Measurements from ENCODE around the gene UCHL3. TPM values are rescaled to one million over a fixed set of nuclear protein-coding genes. Genes with fewer than 3 reads are reported as not detected.

UCHL3 gene
- polyA plus RNA-seq, 1 donor from 2014 or later, result 47.1 TPM

DNA sequence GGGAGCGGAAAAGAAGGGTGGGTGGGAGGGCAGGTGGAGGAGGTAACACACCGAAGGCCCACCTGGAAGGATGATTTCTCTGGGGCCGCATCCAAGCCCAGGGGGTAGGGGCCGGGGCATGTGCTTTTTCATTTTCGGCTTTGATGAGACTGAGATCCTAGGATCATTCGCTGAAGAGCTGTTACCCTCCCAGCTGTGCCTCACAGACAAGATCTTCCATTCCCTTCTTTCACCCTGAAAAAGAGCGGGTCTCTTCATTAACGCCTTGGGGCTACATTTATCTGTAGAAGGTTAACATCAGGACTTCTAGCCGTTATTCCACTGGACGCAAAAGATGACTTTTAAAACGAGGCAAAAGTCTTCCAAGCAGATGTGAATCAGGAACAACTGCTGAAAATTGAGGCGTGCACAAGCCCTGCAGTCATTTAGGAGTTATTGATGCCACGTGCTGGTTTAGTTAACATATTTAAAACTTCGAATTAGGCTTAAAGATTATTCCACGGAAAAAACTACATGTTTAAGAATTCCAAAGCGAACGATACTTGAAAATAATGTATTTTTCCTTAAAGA is 87.7 kb downstream of the UCHL3 start:
- Histone ChIP-seq H3K4me2 (ENCODE audit: low read length) (no peak overlapping the region), H4K20me1 (ENCODE audit: insufficient read depth) (no peaks in the 10 kb centered on the region), H3K27ac (ENCODE audit: low read length) (no peak overlapping the region), H3K27me3 (ENCODE audit: insufficient read depth, low read depth, low read length) (peaks cover 43% of the 10 kb centered on the region), H3K79me2 (replicated peaks; ENCODE audit: insufficient read depth, low read length) (no peaks in the 10 kb centered on the region), H3K4me3 (ENCODE audit: low read length) (peak overlapping the region; percentile 66), H3K9me3 (ENCODE audit: low read length) (no peaks in the 10 kb centered on the region), H3K9ac (ENCODE audit: low read length) (no peak overlapping the region), H3K9me2 (ENCODE audit: insufficient read depth, low read length) (no peaks in the 10 kb centered on the region), H3F3A (ENCODE audit: insufficient read depth, low read length, poor library complexity, severe bottlenecking) (no peaks in the 10 kb centered on the region), H3K36me3 (ENCODE audit: insufficient read depth, low read length) (no peaks in the 10 kb centered on the region), H2AFZ (ENCODE audit: low read depth, low read length) (no peak overlapping the region)
- TF ChIP-seq MXI1 (conservative IDR thresholded peaks at IDR 0.05; ENCODE audit: poor library complexity, severe bottlenecking) (no peak), EP300 (conservative IDR thresholded peaks at IDR 0.05; ENCODE audit: poor library complexity, severe bottlenecking) (no peak), SMC3 (conservative IDR thresholded peaks at IDR 0.05; ENCODE audit: poor library complexity) (no peak), EZH2 (IDR thresholded peaks at IDR 0.05; ENCODE audit: borderline replicate concordance, insufficient read depth, low read length, poor library complexity, severe bottlenecking) (no peak), POLR2AphosphoS5 (IDR thresholded peaks at IDR 0.05) (no peak), TAF1 (IDR thresholded peaks at IDR 0.05; ENCODE audit: low read depth) (no peak), REST (IDR thresholded peaks at IDR 0.05; ENCODE audit: borderline replicate concordance) (no peak), RAD21 (conservative IDR thresholded peaks at IDR 0.05) (no peak)
- TF ChIP-seq, protein P1, sequence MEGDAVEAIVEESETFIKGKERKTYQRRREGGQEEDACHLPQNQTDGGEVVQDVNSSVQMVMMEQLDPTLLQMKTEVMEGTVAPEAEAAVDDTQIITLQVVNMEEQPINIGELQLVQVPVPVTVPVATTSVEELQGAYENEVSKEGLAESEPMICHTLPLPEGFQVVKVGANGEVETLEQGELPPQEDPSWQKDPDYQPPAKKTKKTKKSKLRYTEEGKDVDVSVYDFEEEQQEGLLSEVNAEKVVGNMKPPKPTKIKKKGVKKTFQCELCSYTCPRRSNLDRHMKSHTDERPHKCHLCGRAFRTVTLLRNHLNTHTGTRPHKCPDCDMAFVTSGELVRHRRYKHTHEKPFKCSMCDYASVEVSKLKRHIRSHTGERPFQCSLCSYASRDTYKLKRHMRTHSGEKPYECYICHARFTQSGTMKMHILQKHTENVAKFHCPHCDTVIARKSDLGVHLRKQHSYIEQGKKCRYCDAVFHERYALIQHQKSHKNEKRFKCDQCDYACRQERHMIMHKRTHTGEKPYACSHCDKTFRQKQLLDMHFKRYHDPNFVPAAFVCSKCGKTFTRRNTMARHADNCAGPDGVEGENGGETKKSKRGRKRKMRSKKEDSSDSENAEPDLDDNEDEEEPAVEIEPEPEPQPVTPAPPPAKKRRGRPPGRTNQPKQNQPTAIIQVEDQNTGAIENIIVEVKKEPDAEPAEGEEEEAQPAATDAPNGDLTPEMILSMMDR (IDR thresholded peaks at IDR 0.05; ENCODE audit: poor library complexity, severe bottlenecking), result no peak

DNA sequence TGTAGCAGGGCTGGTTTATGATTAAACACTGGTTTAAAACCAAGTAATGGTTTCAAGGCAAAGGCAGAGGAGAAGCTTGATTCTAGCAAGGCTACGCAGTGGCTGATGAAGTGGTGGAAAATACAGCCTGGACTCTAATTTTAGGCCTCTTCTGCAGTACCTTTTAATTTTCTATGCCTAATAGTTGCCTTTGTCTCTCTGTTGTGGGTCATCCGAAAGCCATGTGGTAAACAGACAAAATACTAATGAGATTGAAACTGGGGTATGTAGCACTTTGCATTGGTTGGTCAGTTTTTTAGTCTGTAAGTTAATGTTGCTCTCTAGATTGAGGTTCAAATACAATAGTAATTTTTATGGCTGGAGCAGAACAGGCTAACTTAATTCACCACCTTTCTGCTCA is 89.9 kb downstream of the UCHL3 start:
- H3K9me2 ChIP-seq (ENCODE audit: insufficient read depth, low read length), result no peaks in the 10 kb centered on the region
- H3K79me2 ChIP-seq (replicated peaks; ENCODE audit: insufficient read depth, low read length), result no peaks in the 10 kb centered on the region
- H4K20me1 ChIP-seq (ENCODE audit: insufficient read depth), result no peaks in the 10 kb centered on the region
- TF ChIP-seq POLR2AphosphoS5 (IDR thresholded peaks at IDR 0.05) (no peak), EP300 (conservative IDR thresholded peaks at IDR 0.05; ENCODE audit: poor library complexity, severe bottlenecking) (no peak), REST (IDR thresholded peaks at IDR 0.05; ENCODE audit: borderline replicate concordance) (no peak), TAF1 (IDR thresholded peaks at IDR 0.05; ENCODE audit: low read depth) (no peak), SMC3 (conservative IDR thresholded peaks at IDR 0.05; ENCODE audit: poor library complexity) (no peak), EZH2 (IDR thresholded peaks at IDR 0.05; ENCODE audit: borderline replicate concordance, insufficient read depth, low read length, poor library complexity, severe bottlenecking) (no peak), RAD21 (conservative IDR thresholded peaks at IDR 0.05) (no peak), MXI1 (conservative IDR thresholded peaks at IDR 0.05; ENCODE audit: poor library complexity, severe bottlenecking) (no peak)
- TF ChIP-seq, protein P1 (IDR thresholded peaks at IDR 0.05; ENCODE audit: poor library complexity, severe bottlenecking), result no peak
- H2AFZ ChIP-seq (ENCODE audit: low read depth, low read length), result no peak overlapping the region
- H3K27ac ChIP-seq (ENCODE audit: low read length), result no peak overlapping the region
- H3K9me3 ChIP-seq (ENCODE audit: low read length), result no peaks in the 10 kb centered on the region
- peaks cover 43% of the 10 kb centered on the region for H3K27me3 ChIP-seq (ENCODE audit: insufficient read depth, low read depth, low read length)
- no peaks in the 10 kb centered on the region for H3K36me3 ChIP-seq (ENCODE audit: insufficient read depth, low read length)
- H3F3A ChIP-seq (ENCODE audit: insufficient read depth, low read length, poor library complexity, severe bottlenecking), result no peaks in the 10 kb centered on the region
- H3K9ac ChIP-seq (ENCODE audit: low read length), result no peak overlapping the region
- H3K4me3 ChIP-seq (ENCODE audit: low read length), result no peak overlapping the region
- H3K4me2 ChIP-seq (ENCODE audit: low read length), result no peak overlapping the region
